Hematopoietic multipotent progenitor cell (in vitro differentiated cells): ENCODE results near the gene LBX1. TPM values are rescaled to one million over a fixed set of nuclear protein-coding genes. Genes with fewer than 3 reads are reported as not detected.

Experiments
- DNase-seq, 3 donors: peaks; one replicate each; pipeline ENCODE4 v3.0.0-alpha.2; 2011 to 2015; ENCODE audit warnings: low read depth in 2 of 3, low spot score in 2 of 3
- total RNA-seq: library from RNA; depleted of rRNA; stranded (reverse); fragments of >200 nt; gene quantifications from one replicate; pipeline ENCODE4 v1.2.3, GENCODE V29; 2012

Gene LBX1
- total RNA-seq, 1 donor = not detected

- no peak for DNase-seq
Observed at GRCh38 chr10:101226491-101227428, 2.5 kb downstream of the LBX1 start.

- DNase-seq = no peak
Observed at GRCh38 chr10:101225846-101226421, 3.3 kb downstream of the LBX1 start.

- peak in 1 of 3 donors; percentile 50 for DNase-seq
Observed at GRCh38 chr10:101224910-101225823, 4.1 kb downstream of the LBX1 start.

- DNase-seq = no peak
Observed at GRCh38 chr10:101224060-101224909, 5.0 kb downstream of the LBX1 start.

GRCh38 chr10:101223274-101224059 is 5.8 kb downstream of the LBX1 start:
- no peak for DNase-seq

GRCh38 chr10:101222683-101223273 is 6.5 kb downstream of the LBX1 start:
- no peak for DNase-seq

- no peak for DNase-seq
Observed at GRCh38 chr10:101221963-101222531, 7.2 kb downstream of the LBX1 start.

- no peak for DNase-seq
Observed at GRCh38 chr10:101221549-101221948, 7.7 kb downstream of the LBX1 start.

- DNase-seq = no peak
Observed at GRCh38 chr10:101219946-101220451, 9.3 kb downstream of the LBX1 start.

GRCh38 chr10:101219139-101219945 is 9.9 kb downstream of the LBX1 start:
- no peak for DNase-seq

- no peak for DNase-seq
Observed at GRCh38 chr10:101218351-101219138, 10.7 kb downstream of the LBX1 start.

GRCh38 chr10:101217450-101218281 is 11.6 kb downstream of the LBX1 start:
- peak in 2 of 3 donors; percentile 59 to 66 for DNase-seq

- DNase-seq = no peak
Observed at GRCh38 chr10:101217044-101217425, 12.2 kb downstream of the LBX1 start.

GRCh38 chr10:101216207-101217043 is 12.8 kb downstream of the LBX1 start:
- DNase-seq = no peak
